Uterus (tissue), 4 donors: ENCODE measurements around the gene TNP2. TPM values are rescaled to one million over a fixed set of nuclear protein-coding genes. Genes with fewer than 3 reads are reported as not detected.
"Not testable (repeated sequence)": the region's sequence is repeated elsewhere in the genome, so short reads cannot be mapped to it uniquely, and the experiment has no call there.

ENCODE experiments used
- DNase-seq, 2 donors: peaks; one replicate each; pipeline ENCODE4 v3.0.0-alpha.2; 2019 to 2020
- H3K27ac ChIP-seq, 2 donors: fragments of 200-600 bp; sonication (generic); 1 replicate in 1 of 2; 2 replicates in 1 of 2; pipeline ENCODE4 v1.5.1; 2016 to 2018
- H3K27me3 ChIP-seq, 2 donors: fragments of 200-600 bp; sonication (generic); one replicate each; pipeline ENCODE4 v1.5.1; 2018 to 2019; ENCODE audit warnings: control low read depth in 1 of 2
- H3K36me3 ChIP-seq, 2 donors: fragments of 200-600 bp; sonication (generic); one replicate each; pipeline ENCODE4 v1.5.1; 2019; ENCODE audit warnings: control low read depth in 1 of 2
- H3K4me1 ChIP-seq, 2 donors: fragments of 200-600 bp; sonication (generic); one replicate each; pipeline ENCODE4 v1.5.1; 2018 to 2019; ENCODE audit warnings: control low read depth in 1 of 2
- H3K4me3 ChIP-seq, 2 donors: fragments of 200-600 bp; sonication (generic); 1 replicate in 1 of 2; 2 replicates in 1 of 2; pipeline ENCODE4 v1.5.1; 2018 to 2019; ENCODE audit warnings: mild to moderate bottlenecking in 1 of 2
- H3K9me3 ChIP-seq, 2 donors: fragments of 200-600 bp; sonication (generic); one replicate each; pipeline ENCODE4 v1.5.1; 2019; ENCODE audit warnings: control low read depth in 1 of 2
- CTCF ChIP-seq, 4 experiments: fragments of 200-600 bp in 2 of 4; fragments of 450-650 bp in 2 of 4; sonication (generic) in 2 of 4; IDR thresholded peaks; one replicate each; pipeline ENCODE4 v1.5.1; 2016 to 2019; ENCODE audit warnings: antibody characterized with exemption in 4 of 4, mild to moderate bottlenecking in 2 of 4, moderate library complexity in 1 of 4
- POLR2A ChIP-seq, 2 donors: fragments of 450-650 bp; IDR thresholded peaks; one replicate each; pipeline ENCODE4 v1.6.1; 2016; ENCODE audit warnings: antibody characterized with exemption in 2 of 2, mild to moderate bottlenecking in 1 of 2, moderate library complexity in 1 of 2
- intact Hi-C: fragments of 100-400 bp; cut with DNase I; formaldehyde crosslinking; loops from one replicate; pipeline ENCODE4 v1.15.1; 2023; ENCODE audit warnings: low total_unique reads
- total RNA-seq, 4 donors: library from RNA; depleted of rRNA in 3 of 4; stranded (reverse); fragments of >200 nt in 3 of 4; gene quantifications; one replicate each; pipeline versions ENCODE4 v1.1.0 to v1.2.4, GENCODE V29; 2014 to 2023
- donor health status: DM: yes; HTN: yes; CAD: no.

The TNP2 gene
- total RNA-seq, 4 donors from 2014 or later: not detected

- peak overlapping the region in 1 of 2 donors; percentile 59 for H3K27ac ChIP-seq
- peaks cover 0 to 9% of the 10 kb centered on the region in 2 donors for H3K4me1 ChIP-seq
- H3K4me3 ChIP-seq: no peak overlapping the region
- H3K36me3 ChIP-seq: no peaks in the 10 kb centered on the region
- H3K9me3 ChIP-seq: no peaks in the 10 kb centered on the region
- DNase-seq: no peak
- intact Hi-C loops: no loop called here
- TF ChIP-seq POLR2A (IDR thresholded peaks at IDR 0.05): no peak
- no peak for TF ChIP-seq CTCF (IDR thresholded peaks at IDR 0.05)
- H3K27me3 ChIP-seq: no peaks in the 10 kb centered on the region
Observed at GRCh38 chr16:11296351-11296705, 27.2 kb upstream of the TNP2 start.

- H3K27me3 ChIP-seq: no peaks in the 10 kb centered on the region
- no peak overlapping the region for H3K4me3 ChIP-seq
- intact Hi-C loops: no loop called here
- DNase-seq: no peak
- H3K36me3 ChIP-seq: no peaks in the 10 kb centered on the region
- TF ChIP-seq POLR2A (IDR thresholded peaks at IDR 0.05) (no peak), CTCF (IDR thresholded peaks at IDR 0.05) (no peak)
- peaks cover 0 to 9% of the 10 kb centered on the region in 2 donors for H3K4me1 ChIP-seq
- H3K27ac ChIP-seq: no peak overlapping the region
- H3K9me3 ChIP-seq: no peaks in the 10 kb centered on the region
Observed at GRCh38 chr16:11295672-11296071, 26.5 kb upstream of the TNP2 start.

GRCh38 chr16:11292076-11292748, 23.1 kb upstream of the TNP2 start:
- no peak overlapping the region for H3K27ac ChIP-seq
- no peaks in the 10 kb centered on the region for H3K36me3 ChIP-seq
- H3K27me3 ChIP-seq: no peaks in the 10 kb centered on the region
- H3K4me1 ChIP-seq: no peaks in the 10 kb centered on the region
- H3K9me3 ChIP-seq: no peaks in the 10 kb centered on the region
- intact Hi-C loops: no loop called here
- H3K4me3 ChIP-seq: no peak overlapping the region
- TF ChIP-seq CTCF (IDR thresholded peaks at IDR 0.05) (no peak), POLR2A (IDR thresholded peaks at IDR 0.05) (no peak)
- DNase-seq: no peak

GRCh38 chr16:11291091-11291703, 22.1 kb upstream of the TNP2 start:
- H3K9me3 ChIP-seq: no peaks in the 10 kb centered on the region
- intact Hi-C loops: no loop called here
- DNase-seq: no peak
- no peak overlapping the region for H3K27ac ChIP-seq
- no peaks in the 10 kb centered on the region for H3K36me3 ChIP-seq
- TF ChIP-seq POLR2A (IDR thresholded peaks at IDR 0.05) (no peak), CTCF (IDR thresholded peaks at IDR 0.05) (no peak)
- no peak overlapping the region for H3K4me3 ChIP-seq
- no peaks in the 10 kb centered on the region for H3K27me3 ChIP-seq
- H3K4me1 ChIP-seq: no peaks in the 10 kb centered on the region

- Histone ChIP-seq H3K27ac (no peak overlapping the region), H3K27me3 (no peaks in the 10 kb centered on the region), H3K4me1 (no peaks in the 10 kb centered on the region), H3K9me3 (no peaks in the 10 kb centered on the region), H3K36me3 (no peaks in the 10 kb centered on the region), H3K4me3 (no peak overlapping the region)
- no peak for TF ChIP-seq CTCF (IDR thresholded peaks at IDR 0.05)
- no peak for TF ChIP-seq POLR2A (IDR thresholded peaks at IDR 0.05)
- intact Hi-C loops: no loop called here
- no peak for DNase-seq
Observed at GRCh38 chr16:11290102-11290893, 21.2 kb upstream of the TNP2 start.

GRCh38 chr16:11289696-11290095, 20.6 kb upstream of the TNP2 start:
- H3K27me3 ChIP-seq, intact Hi-C loops, H3K4me1 ChIP-seq: not testable (repeated sequence)

More at GRCh38 chr16:11289696-11290095, 20.6 kb upstream of the TNP2 start:
- H3K9me3 ChIP-seq, H3K4me3 ChIP-seq, H3K36me3 ChIP-seq, DNase-seq, H3K27ac ChIP-seq: not testable (repeated sequence)
